ENCODE results near the gene C9orf50. TPM values are rescaled to one million over a fixed set of nuclear protein-coding genes. Genes with fewer than 3 reads are reported as not detected.
A peak's percentile ranks its signal among the peaks of the same experiment; 100 is the strongest.

C9orf50 gene
- total RNA-seq, 2 donors from 2014 or later = not detected

- peak; percentile 77 for DNase-seq
- Histone ChIP-seq H3K9me3 (no peaks in the 10 kb centered on the region), H3K4me3 (peak overlapping the region; percentile 57), H3K4me1 (peaks cover 10% of the 10 kb centered on the region), H3K27me3 (no peaks in the 10 kb centered on the region), H3K27ac (peak overlapping the region; percentile 79), H3K36me3 (no peaks in the 10 kb centered on the region), H3K9ac (ENCODE audit: low read depth in 2 of 2, low read length in 2 of 2) (peak overlapping the region; percentile 42 to 81)
- no peak for TF ChIP-seq CTCF (IDR thresholded peaks at IDR 0.05)
- intact Hi-C loops (cut with DNase I) = loop anchor here (10.0 kb wide), 1 partner anchor 104 kb away; no protein-coding TSS in a partner anchor
These were observed 12.1 kb downstream of the C9orf50 start for GRCh38 chr9:129608561-129609481.

- no peaks in the 10 kb centered on the region for H3K36me3 ChIP-seq
- peak overlapping the region in 1 of 2 donors; percentile 74 for H3K9ac ChIP-seq (ENCODE audit: low read depth in 2 of 2, low read length in 2 of 2)
- no peak for DNase-seq
- no peaks in the 10 kb centered on the region for H3K27me3 ChIP-seq
- TF ChIP-seq CTCF (IDR thresholded peaks at IDR 0.05) = no peak
- H3K27ac ChIP-seq = peak overlapping the region; percentile 18
- peaks cover 10% of the 10 kb centered on the region for H3K4me1 ChIP-seq
- H3K9me3 ChIP-seq = no peaks in the 10 kb centered on the region
- H3K4me3 ChIP-seq = no peak overlapping the region
- intact Hi-C loops (cut with DNase I) = loop anchor here (10.0 kb wide), 1 partner anchor 102 kb away; no protein-coding TSS in a partner anchor
These were observed 13.9 kb downstream of the C9orf50 start for GRCh38 chr9:129607027-129607387.

GRCh38 chr9:129606161-129607026 lies 14.5 kb downstream of the C9orf50 start:
- peak overlapping the region; percentile 18 for H3K27ac ChIP-seq
- no peak for DNase-seq
- H3K9ac ChIP-seq (ENCODE audit: low read depth in 2 of 2, low read length in 2 of 2) = no peak overlapping the region
- H3K4me1 ChIP-seq = peaks cover 10% of the 10 kb centered on the region
- no peaks in the 10 kb centered on the region for H3K9me3 ChIP-seq
- TF ChIP-seq CTCF (IDR thresholded peaks at IDR 0.05) = no peak
- H3K27me3 ChIP-seq = no peaks in the 10 kb centered on the region
- no peaks in the 10 kb centered on the region for H3K36me3 ChIP-seq
- no peak overlapping the region for H3K4me3 ChIP-seq
- intact Hi-C loops (cut with DNase I) = loop anchor here (10.0 kb wide), 1 partner anchor 102 kb away; no protein-coding TSS in a partner anchor

- H3K9ac ChIP-seq (ENCODE audit: low read depth in 2 of 2, low read length in 2 of 2) = no peak overlapping the region
- H3K4me3 ChIP-seq = no peak overlapping the region
- no peaks in the 10 kb centered on the region for H3K9me3 ChIP-seq
- peaks cover 10% of the 10 kb centered on the region for H3K4me1 ChIP-seq
- no peak for TF ChIP-seq CTCF (IDR thresholded peaks at IDR 0.05)
- H3K27ac ChIP-seq = no peak overlapping the region
- DNase-seq = no peak
- no peaks in the 10 kb centered on the region for H3K27me3 ChIP-seq
- no peaks in the 10 kb centered on the region for H3K36me3 ChIP-seq
- intact Hi-C loops (cut with DNase I) = loop anchor here (10.0 kb wide), 1 partner anchor 100 kb away; no protein-coding TSS in a partner anchor
These were observed 16.1 kb downstream of the C9orf50 start for GRCh38 chr9:129604766-129605163.

- H3K27me3 ChIP-seq = no peaks in the 10 kb centered on the region
These were observed 16.7 kb downstream of the C9orf50 start for GRCh38 chr9:129604056-129604765.

More at GRCh38 chr9:129604056-129604765, 16.7 kb downstream of the C9orf50 start:
- no peak overlapping the region for H3K27ac ChIP-seq
- TF ChIP-seq CTCF (IDR thresholded peaks at IDR 0.05) = no peak
- peaks cover 5% of the 10 kb centered on the region for H3K4me1 ChIP-seq
- no peaks in the 10 kb centered on the region for H3K9me3 ChIP-seq
- H3K9ac ChIP-seq (ENCODE audit: low read depth in 2 of 2, low read length in 2 of 2) = no peak overlapping the region
- no peak for DNase-seq
- intact Hi-C loops (cut with DNase I) = loop anchor here (10.0 kb wide), 1 partner anchor 99 kb away; no protein-coding TSS in a partner anchor
- H3K36me3 ChIP-seq = no peaks in the 10 kb centered on the region
- H3K4me3 ChIP-seq = no peak overlapping the region

All from colonic mucosa (tissue), 4 donors.